A549 (cell line): ENCODE data around the gene PLEKHA7. TPM values are rescaled to one million over a fixed set of nuclear protein-coding genes. Genes with fewer than 3 reads are reported as not detected.

Source experiments
- ATAC-seq, 2 experiments: fragments of 200-7000 bp in 1 of 2; fragments of >200 bp in 1 of 2; cut with Nextera tagmentation in 1 of 2; cut with Tn5 transposase in 1 of 2; 3 replicates each; pipeline versions ENCODE4 v1.8.0 to v1.9.1; 2018 to 2020; ENCODE audit warnings: mild to moderate bottlenecking in 1 of 2, moderate library complexity in 1 of 2
- CTCF ChIA-PET: fragments of 300-600 bp; sonication (Branson Sonifier 250); formaldehyde crosslinking; extraction: SDS; loops from one replicate; lab custom pipeline; 2021; ENCODE audit warnings: antibody characterized with exemption, inconsistent platforms; lab: Yijun Ruan, JAX
- POLR2A ChIA-PET: fragments of 350-600 bp; formaldehyde crosslinking; extraction: SDS; loops from one replicate; lab custom pipeline; 2021; ENCODE audit warnings: antibody characterized with exemption, inconsistent platforms; lab: Yijun Ruan, JAX
- DNase-seq, 2 experiments: peaks; one replicate each; pipeline versions ENCODE4 v3.0.0 to v3.0.0-alpha.2; 2011 to 2016; ENCODE audit warnings: low read depth in 1 of 2, low spot score in 1 of 2
- FAIRE-seq: peaks from 2 replicates; lab custom pipeline; 2011; peaks lifted over from hg19 to GRCh38; lab: Jason Lieb, UNC
- H3K27ac ChIP-seq, 2 experiments: fragments of >200 bp; sonication (Bioruptor Twin); formaldehyde crosslinking; 3 replicates each; pipeline ENCODE4 v1.5.1; 2016 to 2017
- H3K4me1 ChIP-seq: fragments of >200 bp; sonication (Bioruptor Twin); formaldehyde crosslinking; 3 replicates; pipeline ENCODE4 v1.6.1; 2016
- H3K4me2 ChIP-seq: fragments of >200 bp; sonication (Bioruptor Twin); formaldehyde crosslinking; 3 replicates; pipeline ENCODE4 v1.6.1; 2016
- H3K4me3 ChIP-seq: fragments of >200 bp; sonication (Bioruptor Twin); formaldehyde crosslinking; 3 replicates; pipeline ENCODE4 v1.5.1; 2016
- H3K9me3 ChIP-seq: fragments of >200 bp; sonication (Bioruptor Twin); formaldehyde crosslinking; 3 replicates; pipeline ENCODE4 v1.6.1; 2016
- CHD4 ChIP-seq: fragments of 200-600 bp; sonication (generic); IDR thresholded peaks from 2 replicates; pipeline ENCODE4 v1.6.1; 2016; ENCODE audit warnings: antibody characterized with exemption, mild to moderate bottlenecking, borderline replicate concordance
- FOSL2 ChIP-seq, 2 experiments: fragments of 450-650 bp in 1 of 2; fragments of >200 bp in 1 of 2; sonication (Bioruptor Twin) in 1 of 2; formaldehyde crosslinking; IDR thresholded peaks; 2 replicates each; pipeline versions ENCODE4 v1.5.0 to v1.6.1; 2016 to 2020; ENCODE audit warnings: mild to moderate bottlenecking in 1 of 2, moderate library complexity in 1 of 2
- MAZ ChIP-seq: fragments of 150-350 bp; IDR thresholded peaks from 2 replicates; pipeline ENCODE4 v1.6.1; 2014; ENCODE audit warnings: antibody characterized with exemption, low read depth, low read length, borderline replicate concordance
- NPAS2 ChIP-seq: fragments of 250-450 bp; sonication (Bioruptor Pico); IDR thresholded peaks from 2 replicates; pipeline ENCODE4 v1.8.0; 2022; ENCODE audit warnings: mild to moderate bottlenecking, moderate library complexity, borderline replicate concordance
- NR3C1 ChIP-seq: fragments of >200 bp; sonication (Bioruptor Twin); formaldehyde crosslinking; IDR thresholded peaks from 3 replicates; pipeline ENCODE4 v1.6.1; 2017
- PHF8 ChIP-seq: fragments of 200-600 bp; sonication (generic); IDR thresholded peaks from 2 replicates; pipeline ENCODE4 v1.6.1; 2016; ENCODE audit warnings: low read depth, mild to moderate bottlenecking, antibody characterized with exemption, moderate library complexity, borderline replicate concordance
- RAD21 ChIP-seq, 2 experiments: fragments of >200 bp in 1 of 2; sonication (Bioruptor Twin) in 1 of 2; formaldehyde crosslinking in 1 of 2; IDR thresholded peaks in 1 of 2; conservative IDR thresholded peaks in 1 of 2; 2 replicates in 1 of 2; 3 replicates in 1 of 2; pipeline ENCODE4 v1.6.1; 2012 to 2018; ENCODE audit warnings: inconsistent platforms in 1 of 2
- RNF2 ChIP-seq: fragments of 200-600 bp; sonication (generic); IDR thresholded peaks from 2 replicates; pipeline ENCODE4 v1.6.1; 2016; ENCODE audit warnings: low read depth, mild to moderate bottlenecking, antibody characterized with exemption, moderate library complexity, borderline replicate concordance
- SMC3 ChIP-seq: fragments of >200 bp; sonication (Bioruptor Twin); formaldehyde crosslinking; IDR thresholded peaks from 3 replicates; pipeline ENCODE4 v1.6.1; 2018; ENCODE audit warnings: inconsistent platforms
- SREBF2 ChIP-seq: fragments of 450-650 bp; IDR thresholded peaks from 2 replicates; pipeline ENCODE4 v1.6.1; 2014; ENCODE audit warnings: mild to moderate bottlenecking, moderate library complexity
- ZSCAN20 ChIP-seq: fragments of 250-450 bp; sonication (Bioruptor Pico); IDR thresholded peaks from 2 replicates; pipeline ENCODE4 v1.8.0; 2022; ENCODE audit warnings: mild to moderate bottlenecking, moderate library complexity
- whole genome bisulfite sequencing: methylation state at CpG from one replicate; pipeline ENCODE4 v1.1.6; 2017; ENCODE audit errors: missing lambda C conversion rate; 5-methylcytosine and 5-hydroxymethylcytosine counted together
- polyA plus RNA-seq, 4 experiments: library from polyadenylated mRNA; depleted of rRNA in 3 of 4; stranded (reverse); fragments of >200 nt; fragmentation: RNase III in 1 of 4; extraction: RNeasy Plus Mini Kit Qiagen cat#74134 plus additional on column Dnase treatment in 1 of 4; gene quantifications; 2 replicates in 3 of 4; 3 replicates in 1 of 4; pipeline ENCODE4 v1.2.3, GENCODE V29; 2011 to 2017
- TF ChIP-seq, protein P1 (sequence below): IDR thresholded peaks from 2 replicates; pipeline ENCODE4 v1.6.1; 2012
- TF ChIP-seq, protein P2 (sequence below): fragments of 250-450 bp; sonication (Bioruptor Pico); IDR thresholded peaks from 2 replicates; pipeline ENCODE4 v1.5.0; 2021; ENCODE audit warnings: mild to moderate bottlenecking, moderate library complexity, borderline replicate concordance
- TF ChIP-seq, protein P3 (sequence below): fragments of >200 bp; sonication (Bioruptor Twin); formaldehyde crosslinking; IDR thresholded peaks from 3 replicates; pipeline ENCODE4 v1.5.1; 2016
- TF ChIP-seq, protein P4 (sequence below): fragments of >200 bp; sonication (Bioruptor Twin); formaldehyde crosslinking; IDR thresholded peaks from 3 replicates; pipeline ENCODE4 v1.6.1; 2016

Gene PLEKHA7
- polyA plus RNA-seq, 2 of the 4 experiments (the other 2 are of a cell fraction), result 8.7 to 13.8 TPM

DNA sequence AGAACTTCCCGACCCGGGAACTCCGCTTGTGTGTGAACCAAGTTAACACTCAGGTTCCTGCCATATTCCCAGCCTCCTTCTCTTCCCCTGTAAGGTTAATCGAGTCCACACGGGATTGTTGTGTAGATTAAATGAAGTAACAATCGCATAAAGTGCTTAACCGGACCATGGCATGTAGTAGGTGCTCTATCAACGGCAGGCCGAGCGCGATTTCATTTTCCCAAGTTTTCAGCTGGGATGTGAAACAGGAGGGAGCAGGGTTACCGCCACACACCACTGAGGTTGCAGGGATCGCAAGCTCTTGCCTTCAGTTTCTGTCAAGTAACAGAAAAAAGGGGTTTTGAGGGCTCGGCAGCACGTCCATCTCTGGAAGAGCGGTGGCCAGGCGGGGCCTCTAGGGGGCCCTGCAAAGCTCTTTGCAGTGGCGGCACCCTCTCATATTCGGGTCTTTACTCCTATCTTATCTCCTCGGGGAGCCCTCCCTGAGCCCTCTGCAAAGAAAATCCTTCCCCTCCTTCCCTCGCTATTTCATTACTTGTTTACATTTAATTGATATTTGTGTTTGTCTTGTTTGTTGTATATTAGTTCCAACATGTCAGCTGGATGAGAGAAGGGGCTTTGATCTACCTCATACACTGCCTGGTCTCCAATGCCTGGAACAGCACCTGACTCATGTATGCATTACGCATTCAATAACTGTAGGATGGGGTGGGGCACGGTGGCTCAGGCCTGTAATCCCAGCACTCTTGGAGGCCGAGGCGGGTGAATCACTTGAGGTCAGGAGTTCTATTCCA is 816 bp upstream of the PLEKHA7 start:
- DNase-seq (peak; percentile 86 to 89), ATAC-seq (peak; percentile 60 to 66)
- peak overlapping the region; percentile 69 for H3K4me3 ChIP-seq
- 2% methylated on average over 25 of the region's 25 CpGs for WGBS
- POLR2A ChIA-PET, result interaction anchor here (0.7 to 3.9 kb wide), 5 partner anchors 13 to 62 kb away, joined by 3 to 37 read pairs (median 3); partner anchors contain the start of gene RPS13
- H3K27ac ChIP-seq, result peak overlapping the region; percentile 95
- no peaks in the 10 kb centered on the region for H3K9me3 ChIP-seq
- H3K4me1 ChIP-seq, result peaks cover 52% of the 10 kb centered on the region
- TF ChIP-seq SMC3 (0 out of 3 replicates have a peak, but pooled peaks have one; percentile 37), CHD4 (no peak), RAD21 (conservative IDR thresholded peaks at IDR 0.05 in 1 of 2, IDR thresholded peaks at IDR 0.05 in 1 of 2) (peak; percentile 38 to 40; a peak in 2 of 5 replicates), NPAS2 (no peak), ZSCAN20 (no peak), FOSL2 (IDR thresholded peaks at IDR 0.05) (no peak), FOSL2 (CRISPR knock-in tag; IDR thresholded peaks at IDR 0.05) (peak; percentile 69), MAZ (no peak), NR3C1 (no peak)
- TF ChIP-seq, protein P1, sequence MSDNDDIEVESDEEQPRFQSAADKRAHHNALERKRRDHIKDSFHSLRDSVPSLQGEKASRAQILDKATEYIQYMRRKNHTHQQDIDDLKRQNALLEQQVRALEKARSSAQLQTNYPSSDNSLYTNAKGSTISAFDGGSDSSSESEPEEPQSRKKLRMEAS, result peak; percentile 46; the same call in 1 of the 2 replicates
- TF ChIP-seq, protein P2, sequence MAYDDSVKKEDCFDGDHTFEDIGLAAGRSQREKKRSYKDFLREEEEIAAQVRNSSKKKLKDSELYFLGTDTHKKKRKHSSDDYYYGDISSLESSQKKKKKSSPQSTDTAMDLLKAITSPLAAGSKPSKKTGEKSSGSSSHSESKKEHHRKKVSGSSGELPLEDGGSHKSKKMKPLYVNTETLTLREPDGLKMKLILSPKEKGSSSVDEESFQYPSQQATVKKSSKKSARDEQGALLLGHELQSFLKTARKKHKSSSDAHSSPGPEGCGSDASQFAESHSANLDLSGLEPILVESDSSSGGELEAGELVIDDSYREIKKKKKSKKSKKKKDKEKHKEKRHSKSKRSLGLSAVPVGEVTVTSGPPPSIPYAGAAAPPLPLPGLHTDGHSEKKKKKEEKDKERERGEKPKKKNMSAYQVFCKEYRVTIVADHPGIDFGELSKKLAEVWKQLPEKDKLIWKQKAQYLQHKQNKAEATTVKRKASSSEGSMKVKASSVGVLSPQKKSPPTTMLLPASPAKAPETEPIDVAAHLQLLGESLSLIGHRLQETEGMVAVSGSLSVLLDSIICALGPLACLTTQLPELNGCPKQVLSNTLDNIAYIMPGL, result no peak
- TF ChIP-seq, protein P3, sequence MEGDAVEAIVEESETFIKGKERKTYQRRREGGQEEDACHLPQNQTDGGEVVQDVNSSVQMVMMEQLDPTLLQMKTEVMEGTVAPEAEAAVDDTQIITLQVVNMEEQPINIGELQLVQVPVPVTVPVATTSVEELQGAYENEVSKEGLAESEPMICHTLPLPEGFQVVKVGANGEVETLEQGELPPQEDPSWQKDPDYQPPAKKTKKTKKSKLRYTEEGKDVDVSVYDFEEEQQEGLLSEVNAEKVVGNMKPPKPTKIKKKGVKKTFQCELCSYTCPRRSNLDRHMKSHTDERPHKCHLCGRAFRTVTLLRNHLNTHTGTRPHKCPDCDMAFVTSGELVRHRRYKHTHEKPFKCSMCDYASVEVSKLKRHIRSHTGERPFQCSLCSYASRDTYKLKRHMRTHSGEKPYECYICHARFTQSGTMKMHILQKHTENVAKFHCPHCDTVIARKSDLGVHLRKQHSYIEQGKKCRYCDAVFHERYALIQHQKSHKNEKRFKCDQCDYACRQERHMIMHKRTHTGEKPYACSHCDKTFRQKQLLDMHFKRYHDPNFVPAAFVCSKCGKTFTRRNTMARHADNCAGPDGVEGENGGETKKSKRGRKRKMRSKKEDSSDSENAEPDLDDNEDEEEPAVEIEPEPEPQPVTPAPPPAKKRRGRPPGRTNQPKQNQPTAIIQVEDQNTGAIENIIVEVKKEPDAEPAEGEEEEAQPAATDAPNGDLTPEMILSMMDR, result peak; percentile 66
- TF ChIP-seq, all 56 proteins: peak for 5
- peak overlapping the region; percentile 79 for H3K4me2 ChIP-seq
- CTCF ChIA-PET, result interaction anchor here (0.6 to 3.0 kb wide), 26 partner anchors 9 to 253 kb away, joined by 3 to 21 read pairs (median 3); no protein-coding TSS in a partner anchor
- FAIRE-seq, result no peak

DNA sequence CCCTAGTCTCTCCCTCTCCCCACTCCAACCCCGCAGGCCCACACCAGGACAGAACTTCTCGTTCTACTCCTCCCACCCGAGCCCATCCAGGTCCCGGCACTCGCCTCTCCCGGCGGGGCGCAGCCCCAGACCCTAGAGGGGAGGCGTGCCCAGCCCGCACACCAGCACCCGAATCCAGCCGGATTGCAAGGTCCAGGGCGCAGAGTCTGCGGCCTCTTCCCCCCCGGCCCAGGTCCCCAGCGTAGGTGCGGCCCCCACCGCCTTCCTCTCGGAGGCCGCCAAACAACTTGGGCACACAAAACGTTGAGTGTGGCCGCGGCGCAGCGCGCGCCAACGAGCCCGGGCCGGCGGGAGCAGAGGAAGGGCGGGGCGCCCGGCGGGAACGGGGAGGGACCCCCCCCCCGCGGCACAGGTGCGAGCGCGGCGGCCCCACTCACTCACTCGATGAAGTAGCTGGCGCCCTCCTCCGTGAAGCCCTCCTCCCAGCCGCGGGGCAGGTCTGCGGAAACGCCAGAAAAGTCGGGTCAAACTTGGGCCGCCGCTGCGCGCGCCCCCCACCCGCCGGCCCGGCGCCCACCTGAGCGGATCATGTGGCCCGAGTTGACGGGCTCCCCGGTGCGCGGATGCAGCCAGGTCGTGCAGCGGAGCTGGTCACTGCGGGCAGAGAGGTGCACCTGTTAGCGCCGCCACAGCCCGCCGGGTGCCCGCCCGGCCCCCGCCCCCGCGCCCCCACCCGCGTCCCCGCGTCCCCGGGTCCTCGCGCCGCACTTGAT is 480 bp downstream of the PLEKHA7 start:
- H3K4me2 ChIP-seq, result peak overlapping the region; percentile 79
- CTCF ChIA-PET, result interaction anchor here (0.8 to 2.6 kb wide), 6 partner anchors 13 to 198 kb away, joined by 3 to 18 read pairs (median 6); no protein-coding TSS in a partner anchor
- no peak for FAIRE-seq
- peak; percentile 35 to 58 for ATAC-seq
- TF ChIP-seq PHF8 (peak; percentile 52), RNF2 (peak; percentile 63; the same call in 1 of the 2 replicates), SREBF2 (no peak)
- TF ChIP-seq, protein P4, sequence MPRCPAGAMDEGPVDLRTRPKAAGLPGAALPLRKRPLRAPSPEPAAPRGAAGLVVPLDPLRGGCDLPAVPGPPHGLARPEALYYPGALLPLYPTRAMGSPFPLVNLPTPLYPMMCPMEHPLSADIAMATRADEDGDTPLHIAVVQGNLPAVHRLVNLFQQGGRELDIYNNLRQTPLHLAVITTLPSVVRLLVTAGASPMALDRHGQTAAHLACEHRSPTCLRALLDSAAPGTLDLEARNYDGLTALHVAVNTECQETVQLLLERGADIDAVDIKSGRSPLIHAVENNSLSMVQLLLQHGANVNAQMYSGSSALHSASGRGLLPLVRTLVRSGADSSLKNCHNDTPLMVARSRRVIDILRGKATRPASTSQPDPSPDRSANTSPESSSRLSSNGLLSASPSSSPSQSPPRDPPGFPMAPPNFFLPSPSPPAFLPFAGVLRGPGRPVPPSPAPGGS, result 0 out of 3 replicates have a peak, but pooled peaks have one; percentile 13
- H3K4me1 ChIP-seq, result peaks cover 40% of the 10 kb centered on the region
- POLR2A ChIA-PET, result interaction anchor here (0.7 to 3.9 kb wide), 4 partner anchors 13 to 72 kb away, joined by 3 to 37 read pairs (median 3); partner anchors contain the start of gene RPS13
- no peaks in the 10 kb centered on the region for H3K9me3 ChIP-seq
- WGBS, result 0% methylated on average over 4 of the region's 85 CpGs
- peak overlapping the region; percentile 95 for H3K27ac ChIP-seq
- H3K4me3 ChIP-seq, result peak overlapping the region; percentile 69
- peak in 1 of 2 experiments; percentile 47 for DNase-seq
